Smooth muscle cell (in vitro differentiated cells): ENCODE data around the gene YBX3. TPM values are rescaled to one million over a fixed set of nuclear protein-coding genes. Genes with fewer than 3 reads are reported as not detected.

Source experiments
- DNase-seq: peaks from one replicate; lab custom pipeline; 2025; ENCODE audit not compliant: unreplicated experiment; lab: John Stamatoyannopoulos, UW
- H2AFZ ChIP-seq: fragments of 200-600 bp; sonication (generic); 2 replicates; pipeline ENCODE4 v1.6.0; 2016; ENCODE audit warnings: antibody characterized with exemption, low read depth, mild to moderate bottlenecking
- H3F3A ChIP-seq: fragments of 200-600 bp; sonication (generic); 2 replicates; pipeline ENCODE4 v1.6.0; 2017; ENCODE audit warnings: antibody characterized with exemption, low read depth
- H3K27ac ChIP-seq: fragments of 200-600 bp; sonication (generic); 2 replicates; pipeline ENCODE4 v1.5.1; 2016; ENCODE audit warnings: low read depth, mild to moderate bottlenecking
- H3K27me3 ChIP-seq: fragments of 200-600 bp; sonication (generic); 2 replicates; pipeline ENCODE4 v1.6.1; 2016; ENCODE audit warnings: low read depth, mild to moderate bottlenecking
- H3K36me3 ChIP-seq: fragments of 200-600 bp; sonication (generic); 2 replicates; pipeline ENCODE4 v1.5.1; 2016; ENCODE audit warnings: low read depth
- H3K4me1 ChIP-seq: fragments of 200-600 bp; sonication (generic); 2 replicates; pipeline ENCODE4 v1.5.1; 2016; ENCODE audit warnings: low read depth
- H3K4me2 ChIP-seq: fragments of 200-600 bp; sonication (generic); 2 replicates; pipeline ENCODE4 v1.6.0; 2016; ENCODE audit warnings: mild to moderate bottlenecking
- H3K4me3 ChIP-seq: fragments of 200-600 bp; sonication (generic); 2 replicates; pipeline ENCODE4 v1.5.1; 2016; ENCODE audit warnings: mild to moderate bottlenecking
- H3K79me2 ChIP-seq: fragments of 200-600 bp; sonication (generic); 2 replicates; pipeline ENCODE4 v1.6.0; 2016; ENCODE audit warnings: low read depth, mild to moderate bottlenecking
- H3K9ac ChIP-seq: fragments of 200-600 bp; sonication (generic); 2 replicates; pipeline ENCODE4 v1.6.0; 2016; ENCODE audit warnings: low read depth
- H3K9me3 ChIP-seq: fragments of 200-600 bp; sonication (generic); replicated peaks from 2 replicates; pipeline ENCODE4 v1.5.1; 2016; ENCODE audit warnings: low read depth
- H4K20me1 ChIP-seq: fragments of 200-600 bp; sonication (generic); 2 replicates; pipeline ENCODE4 v1.6.0; 2016; ENCODE audit warnings: low read depth
- WGBS: methylation state at CpG from one replicate; pipeline ENCODE4 v1.1.7; 2016; ENCODE audit warnings: low lambda C conversion rate; 5-methylcytosine and 5-hydroxymethylcytosine counted together
- polyA plus RNA-seq: library from polyadenylated mRNA; unstranded; fragments of >200 nt; fragmentation: Nextera tagmentation; extraction: Ambion mirVana; gene quantifications from 2 replicates; pipeline ENCODE4 v1.2.1, GENCODE V29; 2016
- total RNA-seq: library from RNA; depleted of rRNA; stranded (reverse); fragments of >200 nt; gene quantifications from 2 replicates; pipeline ENCODE4 v1.2.3, GENCODE V29; 2014
- TF ChIP-seq, protein P1 (sequence below): fragments of 200-600 bp; sonication (generic); IDR thresholded peaks from 2 replicates; pipeline ENCODE4 v1.5.1; 2017; ENCODE audit warnings: borderline replicate concordance, mild to moderate bottlenecking, antibody characterized with exemption; ENCODE audit not compliant: insufficient read depth, poor library complexity, severe bottlenecking

YBX3 gene
- total and polyA plus RNA-seq, 2 experiments from 2014 or later, result 129 to 188 TPM

- WGBS, result 45% methylated on average over 8 of the region's 8 CpGs
- TF ChIP-seq, protein P1, sequence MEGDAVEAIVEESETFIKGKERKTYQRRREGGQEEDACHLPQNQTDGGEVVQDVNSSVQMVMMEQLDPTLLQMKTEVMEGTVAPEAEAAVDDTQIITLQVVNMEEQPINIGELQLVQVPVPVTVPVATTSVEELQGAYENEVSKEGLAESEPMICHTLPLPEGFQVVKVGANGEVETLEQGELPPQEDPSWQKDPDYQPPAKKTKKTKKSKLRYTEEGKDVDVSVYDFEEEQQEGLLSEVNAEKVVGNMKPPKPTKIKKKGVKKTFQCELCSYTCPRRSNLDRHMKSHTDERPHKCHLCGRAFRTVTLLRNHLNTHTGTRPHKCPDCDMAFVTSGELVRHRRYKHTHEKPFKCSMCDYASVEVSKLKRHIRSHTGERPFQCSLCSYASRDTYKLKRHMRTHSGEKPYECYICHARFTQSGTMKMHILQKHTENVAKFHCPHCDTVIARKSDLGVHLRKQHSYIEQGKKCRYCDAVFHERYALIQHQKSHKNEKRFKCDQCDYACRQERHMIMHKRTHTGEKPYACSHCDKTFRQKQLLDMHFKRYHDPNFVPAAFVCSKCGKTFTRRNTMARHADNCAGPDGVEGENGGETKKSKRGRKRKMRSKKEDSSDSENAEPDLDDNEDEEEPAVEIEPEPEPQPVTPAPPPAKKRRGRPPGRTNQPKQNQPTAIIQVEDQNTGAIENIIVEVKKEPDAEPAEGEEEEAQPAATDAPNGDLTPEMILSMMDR, result no peak
- no peaks in the 10 kb centered on the region for H3K4me1 ChIP-seq
- H3K9ac ChIP-seq, result no peak overlapping the region
- peak overlapping the region; percentile 35 for H3K4me2 ChIP-seq
- H4K20me1 ChIP-seq, result no peaks in the 10 kb centered on the region
- peak overlapping the region; percentile 66 for H3K27ac ChIP-seq
- H3K79me2 ChIP-seq, result no peaks in the 10 kb centered on the region
- no peak overlapping the region for H3K4me3 ChIP-seq
- DNase-seq, result no peak
- peaks cover 3% of the 10 kb centered on the region for H3F3A ChIP-seq
- no peak overlapping the region for H2AFZ ChIP-seq
- H3K36me3 ChIP-seq, result no peaks in the 10 kb centered on the region
- H3K9me3 ChIP-seq, result no peaks in the 10 kb centered on the region
- no peaks in the 10 kb centered on the region for H3K27me3 ChIP-seq
Observed at GRCh38 chr12:10739157-10740118, 16.3 kb upstream of the YBX3 start.

GRCh38 chr12:10737249-10737648 lies 14.1 kb upstream of the YBX3 start:
- Histone ChIP-seq H2AFZ (no peak overlapping the region), H3K36me3 (no peaks in the 10 kb centered on the region), H3K27ac (no peak overlapping the region), H3K79me2 (no peaks in the 10 kb centered on the region), H4K20me1 (no peaks in the 10 kb centered on the region), H3K4me2 (no peak overlapping the region), H3K9me3 (no peaks in the 10 kb centered on the region), H3K9ac (no peak overlapping the region), H3F3A (peaks cover 5% of the 10 kb centered on the region), H3K4me3 (no peak overlapping the region), H3K27me3 (no peaks in the 10 kb centered on the region), H3K4me1 (no peaks in the 10 kb centered on the region)
- WGBS, result 37% methylated on average over 1 of the region's 1 CpG
- TF ChIP-seq, protein P1, result no peak
- DNase-seq, result no peak

- Histone ChIP-seq H3K27me3 (no peaks in the 10 kb centered on the region), H3F3A (peaks cover 5% of the 10 kb centered on the region), H2AFZ (no peak overlapping the region), H3K9ac (no peak overlapping the region), H3K9me3 (no peaks in the 10 kb centered on the region), H3K27ac (no peak overlapping the region), H3K79me2 (no peaks in the 10 kb centered on the region), H3K4me2 (peak overlapping the region; percentile 23), H3K4me3 (no peak overlapping the region), H4K20me1 (no peaks in the 10 kb centered on the region), H3K4me1 (no peaks in the 10 kb centered on the region), H3K36me3 (no peaks in the 10 kb centered on the region)
- no peak for DNase-seq
- WGBS, result 58% methylated on average over 1 of the region's 1 CpG
- TF ChIP-seq, protein P1, result no peak
Observed at GRCh38 chr12:10736463-10736862, 13.3 kb upstream of the YBX3 start.

DNA sequence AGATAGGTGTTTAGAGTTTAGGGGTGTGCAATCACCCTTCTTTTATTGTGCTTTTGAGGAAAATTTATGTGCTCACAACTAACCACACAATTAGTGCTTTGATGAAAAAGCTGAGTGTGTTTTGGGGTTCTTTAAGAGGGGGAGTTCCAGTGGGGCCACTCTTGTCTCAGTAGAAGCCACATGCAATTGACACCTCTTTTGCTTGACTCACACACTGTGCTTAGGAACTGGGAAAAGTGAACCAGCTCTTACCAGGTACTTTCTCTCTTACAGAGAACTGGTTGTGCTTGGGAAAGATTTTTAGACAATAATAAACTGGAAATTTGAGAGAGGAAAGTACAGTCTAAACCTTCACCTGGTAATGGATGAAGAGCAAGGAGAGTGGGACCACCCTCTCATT lies 12.3 kb upstream of the YBX3 start:
- no peaks in the 10 kb centered on the region for H3K79me2 ChIP-seq
- TF ChIP-seq, protein P1, result no peak
- no peaks in the 10 kb centered on the region for H4K20me1 ChIP-seq
- DNase-seq, result no peak
- H2AFZ ChIP-seq, result no peak overlapping the region
- no peak overlapping the region for H3K9ac ChIP-seq
- no peaks in the 10 kb centered on the region for H3K4me1 ChIP-seq
- no peaks in the 10 kb centered on the region for H3K9me3 ChIP-seq
- no peak overlapping the region for H3K4me3 ChIP-seq
- H3K27me3 ChIP-seq, result no peaks in the 10 kb centered on the region
- H3K27ac ChIP-seq, result no peak overlapping the region
- H3F3A ChIP-seq, result peaks cover 5% of the 10 kb centered on the region
- no peaks in the 10 kb centered on the region for H3K36me3 ChIP-seq
- no peak overlapping the region for H3K4me2 ChIP-seq
